SK-N-MC (cell line): ENCODE data around the gene PXMP2.

Source experiments
- DNase-seq: peaks from one replicate; pipeline ENCODE4 v3.0.0-alpha.2; 2011; ENCODE audit warnings: low read depth, low spot score
- H3K27ac ChIP-seq: fragments of 200-600 bp; sonication (generic); 2 replicates; pipeline ENCODE4 v1.5.1; 2016; ENCODE audit warnings: mixed run types
- H3K36me3 ChIP-seq: fragments of 200-600 bp; sonication (generic); 2 replicates; pipeline ENCODE4 v1.6.1; 2017; ENCODE audit warnings: antibody characterized with exemption, low read length, mixed read lengths; ENCODE audit not compliant: insufficient read depth
- H3K4me3 ChIP-seq: fragments of 200-600 bp; sonication (generic); 2 replicates; pipeline ENCODE4 v1.5.1; 2016
- H3K9ac ChIP-seq: fragments of 200-600 bp; sonication (generic); 2 replicates; pipeline ENCODE4 v1.8.0; 2017; ENCODE audit warnings: mixed run types, mixed read lengths; ENCODE audit not compliant: insufficient read length
- H3K9me3 ChIP-seq: fragments of 200-600 bp; sonication (generic); 2 replicates; pipeline ENCODE4 v1.6.1; 2017; ENCODE audit warnings: low read depth, mild to moderate bottlenecking, antibody characterized with exemption, low read length, moderate library complexity, mixed read lengths
- EZH2 ChIP-seq: fragments of 200-600 bp; sonication (generic); IDR thresholded peaks from one replicate; pipeline ENCODE4 v1.6.1; 2017; ENCODE audit warnings: antibody characterized with exemption
- FOXP2 ChIP-seq: optimal IDR thresholded peaks from 2 replicates; pipeline ENCODE3; 2011; ENCODE audit warnings: mild to moderate bottlenecking, moderate library complexity; ENCODE audit not compliant: insufficient read depth; ENCODE audit errors: extremely low read length, control extremely low read depth
- POLR2AphosphoS5 ChIP-seq: IDR thresholded peaks from 2 replicates; pipeline ENCODE4 v1.6.1; 2012; ENCODE audit warnings: mild to moderate bottlenecking, low read depth, low read length, borderline replicate concordance

PXMP2 gene

GRCh38 chr12:132642846-132643835 lies 44.2 kb upstream of the PXMP2 start:
- no peak overlapping the region for H3K4me3 ChIP-seq
- no peak for DNase-seq
- no peak overlapping the region for H3K27ac ChIP-seq
- no peaks in the 10 kb centered on the region for H3K9me3 ChIP-seq
- peaks cover 82% of the 10 kb centered on the region for H3K36me3 ChIP-seq
- H3K9ac ChIP-seq, result no peak overlapping the region
- TF ChIP-seq EZH2, result no peak
- TF ChIP-seq FOXP2, result no peak

- no peak overlapping the region for H3K27ac ChIP-seq
- TF ChIP-seq POLR2AphosphoS5 (no peak), FOXP2 (no peak), EZH2 (no peak)
- no peak overlapping the region for H3K4me3 ChIP-seq
- no peak for DNase-seq
- no peaks in the 10 kb centered on the region for H3K9me3 ChIP-seq
- peaks cover 84% of the 10 kb centered on the region for H3K36me3 ChIP-seq
- H3K9ac ChIP-seq, result no peak overlapping the region
Measured at GRCh38 chr12:132646850-132647249, 40.5 kb upstream of the PXMP2 start.

GRCh38 chr12:132647858-132648257 lies 39.5 kb upstream of the PXMP2 start:
- Histone ChIP-seq H3K4me3 (no peak overlapping the region), H3K9me3 (no peaks in the 10 kb centered on the region), H3K36me3 (peaks cover 84% of the 10 kb centered on the region), H3K9ac (no peak overlapping the region), H3K27ac (no peak overlapping the region)
- TF ChIP-seq POLR2AphosphoS5, result no peak
- no peak for TF ChIP-seq FOXP2
- TF ChIP-seq EZH2, result no peak
- DNase-seq, result no peak

- Histone ChIP-seq H3K9me3 (no peaks in the 10 kb centered on the region), H3K36me3 (peaks cover 84% of the 10 kb centered on the region), H3K4me3 (no peak overlapping the region), H3K9ac (no peak overlapping the region), H3K27ac (no peak overlapping the region)
- DNase-seq, result no peak
- TF ChIP-seq EZH2 (no peak), POLR2AphosphoS5 (no peak)
Measured at GRCh38 chr12:132648616-132649225, 38.7 kb upstream of the PXMP2 start.

- peaks cover 89% of the 10 kb centered on the region for H3K36me3 ChIP-seq
- no peak overlapping the region for H3K9ac ChIP-seq
Measured at GRCh38 chr12:132649226-132649945, 38.0 kb upstream of the PXMP2 start.

GRCh38 chr12:132651444-132652100 lies 35.8 kb upstream of the PXMP2 start:
- Histone ChIP-seq H3K36me3 (peaks cover 95% of the 10 kb centered on the region), H3K9me3 (no peaks in the 10 kb centered on the region), H3K4me3 (no peak overlapping the region), H3K27ac (no peak overlapping the region), H3K9ac (no peak overlapping the region)
- no peak for DNase-seq
- TF ChIP-seq POLR2AphosphoS5 (no peak), EZH2 (no peak), FOXP2 (no peak)

More at GRCh38 chr12:132649226-132649945, 38.0 kb upstream of the PXMP2 start:
- no peak overlapping the region for H3K27ac ChIP-seq
- no peak for TF ChIP-seq FOXP2
- no peak for TF ChIP-seq EZH2
- TF ChIP-seq POLR2AphosphoS5, result no peak
- no peak for DNase-seq
- no peak overlapping the region for H3K4me3 ChIP-seq
- no peaks in the 10 kb centered on the region for H3K9me3 ChIP-seq

- TF ChIP-seq POLR2AphosphoS5 (no peak), EZH2 (no peak), FOXP2 (no peak)
- no peak overlapping the region for H3K4me3 ChIP-seq
- no peak for DNase-seq
Measured at GRCh38 chr12:132653567-132654290, 33.7 kb upstream of the PXMP2 start.

More at GRCh38 chr12:132653567-132654290, 33.7 kb upstream of the PXMP2 start:
- no peak overlapping the region for H3K27ac ChIP-seq
- H3K9me3 ChIP-seq, result no peaks in the 10 kb centered on the region
- H3K9ac ChIP-seq, result no peak overlapping the region
- H3K36me3 ChIP-seq, result peaks cover 97% of the 10 kb centered on the region
